ENCODE measurements around the gene UBE2E3. TPM values are rescaled to one million over a fixed set of nuclear protein-coding genes. Genes with fewer than 3 reads are reported as not detected.

The UBE2E3 gene
- total and polyA plus RNA-seq, 2 of the 13 experiments (the other 11 are each of a cell fraction or from before 2014, with no cell fraction given): 45.7 to 92.6 TPM

DNA sequence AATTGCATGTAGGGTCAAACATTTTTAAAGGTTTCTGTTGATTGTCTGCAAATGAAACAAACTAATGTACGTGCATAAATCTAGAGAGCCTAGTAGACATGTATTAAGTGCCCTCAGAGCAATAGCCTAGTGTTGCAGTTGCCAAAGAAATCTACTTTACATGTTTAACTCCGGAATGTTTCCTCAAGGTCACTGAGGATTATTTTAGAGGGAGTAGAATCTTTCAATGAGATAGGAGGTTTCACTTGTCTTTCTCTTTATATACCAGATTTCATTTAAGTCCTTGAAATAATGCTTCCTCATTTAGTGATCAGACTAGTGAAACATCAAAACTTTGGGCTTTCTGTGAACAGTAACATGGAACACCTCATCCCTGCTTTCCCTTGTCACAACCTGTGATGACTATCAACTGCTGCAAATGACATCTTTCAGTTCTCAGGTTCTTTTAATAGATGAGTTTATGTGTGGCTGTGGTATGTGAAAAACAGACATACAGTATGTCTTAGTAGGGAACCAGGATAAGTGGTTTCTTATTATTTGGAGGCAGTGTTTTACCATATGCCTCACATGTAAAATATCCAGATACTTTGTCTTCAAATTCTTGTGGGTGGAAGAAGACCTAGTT is 5.5 kb downstream of the UBE2E3 start:
- no peak overlapping the region for H3K9ac ChIP-seq (ENCODE audit: insufficient read depth, low read depth, low read length)
- peaks cover 0 to 2% of the 10 kb centered on the region in 2 experiments; a peak in 2 of 5 replicates for H3K36me3 ChIP-seq (replicated peaks in 1 of 2; ENCODE audit: control insufficient read depth in 1 of 2, insufficient read depth in 2 of 2, low read length in 2 of 2)
- ChIA-PET CTCF (ENCODE audit: low intra/inter-chr PET ratio, low total read pairs) (no interaction called here), POLR2A (no interaction called here)
- BruUV-seq (replicated peaks): no TSS peak
- H3K4me3 ChIP-seq (replicated peaks in 1 of 3; ENCODE audit: insufficient read depth in 1 of 3, low read depth in 2 of 3, low read length in 3 of 3): no peak overlapping the region
- H2AFZ ChIP-seq (ENCODE audit: low read length): no peak overlapping the region
- peaks cover 52% of the 10 kb centered on the region for H3K4me1 ChIP-seq (ENCODE audit: insufficient read depth, low read length)
- FAIRE-seq (no peak), ATAC-seq (no peak), DNase-seq (ENCODE audit: low spot score) (no peak)
- intact Hi-C loops (cut with micrococcal nuclease; ENCODE audit: unreplicated experiment) (loop anchor here (10.0 kb wide), 1 partner anchor 981 kb away; the partner anchor contains the start of gene CWC22), in situ Hi-C loops (cut with HindIII; ENCODE audit: extremely low pct_ligation_motif_present, low pct_unique_long_range_greater_than_20kb) (loop anchor here (10.0 kb wide), 1 partner anchor 221 kb away; no protein-coding TSS in a partner anchor)
- H3K9me3 ChIP-seq (ENCODE audit: low read length): no peaks in the 10 kb centered on the region
- H3K79me2 ChIP-seq (ENCODE audit: insufficient read depth, low read length): peaks cover 64% of the 10 kb centered on the region
- TF ChIP-seq, protein P1, sequence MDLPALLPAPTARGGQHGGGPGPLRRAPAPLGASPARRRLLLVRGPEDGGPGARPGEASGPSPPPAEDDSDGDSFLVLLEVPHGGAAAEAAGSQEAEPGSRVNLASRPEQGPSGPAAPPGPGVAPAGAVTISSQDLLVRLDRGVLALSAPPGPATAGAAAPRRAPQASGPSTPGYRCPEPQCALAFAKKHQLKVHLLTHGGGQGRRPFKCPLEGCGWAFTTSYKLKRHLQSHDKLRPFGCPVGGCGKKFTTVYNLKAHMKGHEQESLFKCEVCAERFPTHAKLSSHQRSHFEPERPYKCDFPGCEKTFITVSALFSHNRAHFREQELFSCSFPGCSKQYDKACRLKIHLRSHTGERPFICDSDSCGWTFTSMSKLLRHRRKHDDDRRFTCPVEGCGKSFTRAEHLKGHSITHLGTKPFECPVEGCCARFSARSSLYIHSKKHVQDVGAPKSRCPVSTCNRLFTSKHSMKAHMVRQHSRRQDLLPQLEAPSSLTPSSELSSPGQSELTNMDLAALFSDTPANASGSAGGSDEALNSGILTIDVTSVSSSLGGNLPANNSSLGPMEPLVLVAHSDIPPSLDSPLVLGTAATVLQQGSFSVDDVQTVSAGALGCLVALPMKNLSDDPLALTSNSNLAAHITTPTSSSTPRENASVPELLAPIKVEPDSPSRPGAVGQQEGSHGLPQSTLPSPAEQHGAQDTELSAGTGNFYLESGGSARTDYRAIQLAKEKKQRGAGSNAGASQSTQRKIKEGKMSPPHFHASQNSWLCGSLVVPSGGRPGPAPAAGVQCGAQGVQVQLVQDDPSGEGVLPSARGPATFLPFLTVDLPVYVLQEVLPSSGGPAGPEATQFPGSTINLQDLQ (CRISPR knock-in tag; IDR thresholded peaks at IDR 0.05): no peak
- no peak for TF ChIP-seq SNRNP70 (IDR thresholded peaks at IDR 0.05; ENCODE audit: low read depth, low read length)
- TF ChIP-seq, protein P2, sequence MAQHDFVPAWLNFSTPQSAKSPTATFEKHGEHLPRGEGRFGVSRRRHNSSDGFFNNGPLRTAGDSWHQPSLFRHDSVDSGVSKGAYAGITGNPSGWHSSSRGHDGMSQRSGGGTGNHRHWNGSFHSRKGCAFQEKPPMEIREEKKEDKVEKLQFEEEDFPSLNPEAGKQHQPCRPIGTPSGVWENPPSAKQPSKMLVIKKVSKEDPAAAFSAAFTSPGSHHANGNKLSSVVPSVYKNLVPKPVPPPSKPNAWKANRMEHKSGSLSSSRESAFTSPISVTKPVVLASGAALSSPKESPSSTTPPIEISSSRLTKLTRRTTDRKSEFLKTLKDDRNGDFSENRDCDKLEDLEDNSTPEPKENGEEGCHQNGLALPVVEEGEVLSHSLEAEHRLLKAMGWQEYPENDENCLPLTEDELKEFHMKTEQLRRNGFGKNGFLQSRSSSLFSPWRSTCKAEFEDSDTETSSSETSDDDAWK (CRISPR knock-in tag; IDR thresholded peaks at IDR 0.05): no peak
- 71% methylated on average over 2 of the region's 2 CpGs for WGBS (ENCODE audit: low lambda C conversion rate)
- H4K20me1 ChIP-seq (ENCODE audit: insufficient read depth, low read length): no peaks in the 10 kb centered on the region
- H3K27ac ChIP-seq (ENCODE audit: extremely low read length, insufficient read depth, low read length): no peak overlapping the region
- H3K27me3 ChIP-seq (ENCODE audit: control insufficient read depth in 1 of 2, insufficient read depth in 2 of 2, low read length in 2 of 2): no peaks in the 10 kb centered on the region; a peak in 1 of 5 replicates
- H3K4me2 ChIP-seq (ENCODE audit: low read depth, low read length): no peak overlapping the region
